PC-3 (cell line): ENCODE results near the gene EDN2. TPM values are rescaled to one million over a fixed set of nuclear protein-coding genes. Genes with fewer than 3 reads are reported as not detected.

Experiments used
- ATAC-seq: fragments of 200-7000 bp; cut with Tn5 transposase; 2 replicates; pipeline ENCODE4 v1.9.1; 2020; ENCODE audit warnings: mild to moderate bottlenecking, moderate library complexity
- BruUV-seq: library from RNA; stranded (reverse); fragments of 400-500 nt; replicated peaks from 2 replicates; lab custom pipeline; 2021; lab: Mats Ljungman, UMichigan
- CTCF ChIA-PET: fragments of 300-600 bp; sonication (Branson Sonifier 250); formaldehyde crosslinking; loops from one replicate; lab custom pipeline; 2022; ENCODE audit warnings: antibody characterized with exemption; lab: Charles Lee
- POLR2A ChIA-PET: fragments of 300-600 bp; sonication (Branson Sonifier 250); formaldehyde crosslinking; loops from one replicate; lab custom pipeline; 2022; ENCODE audit warnings: antibody characterized with exemption; ENCODE audit not compliant: unreplicated experiment; lab: Charles Lee
- DNase-seq: peaks from one replicate; pipeline ENCODE4 v3.0.0-alpha.2; 2015
- H2AFZ ChIP-seq: fragments of 300-600 bp; sonication (generic); 2 replicates; pipeline ENCODE4 v1.6.0; 2016; ENCODE audit warnings: antibody characterized with exemption, low read length
- H3F3A ChIP-seq: fragments of 300-600 bp; sonication (generic); one replicate; pipeline ENCODE4 v1.6.0; 2017; ENCODE audit warnings: antibody characterized with exemption, low read length, control low read depth, mild to moderate bottlenecking; ENCODE audit not compliant: unreplicated experiment
- H3K27ac ChIP-seq: fragments of 300-600 bp; sonication (generic); 2 replicates; pipeline ENCODE4 v1.5.1; 2016; ENCODE audit warnings: mild to moderate bottlenecking, low read length
- H3K27me3 ChIP-seq: fragments of 300-600 bp; sonication (generic); 2 replicates; pipeline ENCODE4 v1.6.1; 2016; ENCODE audit warnings: low read length, mixed read lengths
- H3K36me3 ChIP-seq: fragments of 300-600 bp; sonication (generic); 2 replicates; pipeline ENCODE4 v1.6.1; 2016; ENCODE audit warnings: low read depth, mixed run types, low read length, mixed read lengths
- H3K4me1 ChIP-seq: fragments of 300-600 bp; sonication (generic); 2 replicates; pipeline ENCODE4 v1.5.1; 2016; ENCODE audit warnings: low read length; ENCODE audit not compliant: insufficient read depth
- H3K4me2 ChIP-seq: fragments of 300-600 bp; sonication (generic); 2 replicates; pipeline ENCODE4 v1.6.0; 2016; ENCODE audit warnings: low read length
- H3K4me3 ChIP-seq: fragments of 300-600 bp; sonication (generic); 2 replicates; pipeline ENCODE4 v1.5.1; 2016; ENCODE audit warnings: mild to moderate bottlenecking, low read length, mixed read lengths
- H3K79me2 ChIP-seq: fragments of 300-600 bp; sonication (generic); 2 replicates; pipeline ENCODE4 v1.6.1; 2017; ENCODE audit warnings: low read length, mixed read lengths
- H3K9ac ChIP-seq: fragments of 300-600 bp; sonication (generic); 2 replicates; pipeline ENCODE4 v1.6.0; 2016; ENCODE audit warnings: mild to moderate bottlenecking, low read length
- H3K9me2 ChIP-seq: fragments of 300-600 bp; sonication (generic); replicated peaks from 2 replicates; pipeline ENCODE4 v1.6.1; 2016; ENCODE audit warnings: mixed run types, low read length, mixed read lengths
- H3K9me3 ChIP-seq: fragments of 300-600 bp; sonication (generic); 2 replicates; pipeline ENCODE4 v1.6.1; 2016; ENCODE audit warnings: low read length, mixed read lengths
- H4K20me1 ChIP-seq: fragments of 300-600 bp; sonication (generic); 2 replicates; pipeline ENCODE4 v1.6.1; 2016; ENCODE audit warnings: low read length, mixed read lengths
- CTCF ChIP-seq: fragments of 300-600 bp; sonication (generic); conservative IDR thresholded peaks from 2 replicates; pipeline ENCODE4 v1.5.1; 2017; ENCODE audit warnings: antibody characterized with exemption, low read depth, mild to moderate bottlenecking, low read length
- EZH2 ChIP-seq: fragments of 300-600 bp; sonication (generic); IDR thresholded peaks from one replicate; pipeline ENCODE4 v1.6.1; 2017; ENCODE audit warnings: antibody characterized with exemption, mild to moderate bottlenecking, low read length; ENCODE audit not compliant: unreplicated experiment
- EZH2phosphoT487 ChIP-seq: fragments of 300-600 bp; sonication (generic); IDR thresholded peaks from 2 replicates; pipeline ENCODE4 v1.6.1; 2018; ENCODE audit warnings: mild to moderate bottlenecking, antibody characterized with exemption, low read length, borderline replicate concordance
- intact Hi-C: fragments of 100-400 bp; cut with micrococcal nuclease; formaldehyde crosslinking; loops from 2 replicates; pipeline ENCODE4 v1.9.0; 2023
- total RNA-seq: library from RNA; depleted of rRNA; stranded (reverse); fragments of >200 nt; gene quantifications from 2 replicates; pipeline ENCODE4 v1.2.3, GENCODE V29; 2014

Gene EDN2
- total RNA-seq, 1 experiment from 2014 or later, result 0.36 TPM

DNA sequence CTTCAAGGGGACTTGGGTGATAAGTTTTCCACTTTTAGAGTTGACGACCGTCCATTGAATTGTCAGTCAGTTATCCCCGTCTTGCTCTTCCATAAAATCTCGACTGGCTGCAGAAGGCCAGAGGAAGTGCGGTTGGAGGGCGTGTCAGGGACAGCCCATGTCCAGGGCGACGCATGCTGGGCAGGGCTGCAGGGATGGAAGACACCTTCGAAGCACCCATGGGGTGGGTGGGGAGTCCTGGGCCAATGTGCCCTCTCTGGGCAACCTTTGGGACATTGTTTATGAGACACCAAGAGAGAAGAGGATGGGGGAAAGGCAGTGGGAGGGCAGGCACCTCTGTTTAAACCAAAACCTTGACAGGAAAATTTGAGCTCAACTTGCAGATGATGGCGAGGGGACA, 38.6 kb upstream of the EDN2 start:
- Histone ChIP-seq H3K36me3 (no peaks in the 10 kb centered on the region), H3F3A (no peaks in the 10 kb centered on the region), H4K20me1 (no peaks in the 10 kb centered on the region), H3K4me2 (no peak overlapping the region), H3K4me3 (no peak overlapping the region), H3K4me1 (no peaks in the 10 kb centered on the region), H2AFZ (no peak overlapping the region), H3K79me2 (no peaks in the 10 kb centered on the region), H3K9me3 (no peaks in the 10 kb centered on the region), H3K9ac (no peak overlapping the region), H3K9me2 (no peaks in the 10 kb centered on the region), H3K27me3 (no peaks in the 10 kb centered on the region), H3K27ac (no peak overlapping the region)
- BruUV-seq, result no TSS peak
- TF ChIP-seq EZH2phosphoT487, result no peak
- no peak for TF ChIP-seq EZH2
- TF ChIP-seq CTCF, result no peak
- POLR2A ChIA-PET, result no interaction called here
- CTCF ChIA-PET, result no interaction called here
- ATAC-seq (no peak), DNase-seq (no peak)
- intact Hi-C loops, result no loop called here

DNA sequence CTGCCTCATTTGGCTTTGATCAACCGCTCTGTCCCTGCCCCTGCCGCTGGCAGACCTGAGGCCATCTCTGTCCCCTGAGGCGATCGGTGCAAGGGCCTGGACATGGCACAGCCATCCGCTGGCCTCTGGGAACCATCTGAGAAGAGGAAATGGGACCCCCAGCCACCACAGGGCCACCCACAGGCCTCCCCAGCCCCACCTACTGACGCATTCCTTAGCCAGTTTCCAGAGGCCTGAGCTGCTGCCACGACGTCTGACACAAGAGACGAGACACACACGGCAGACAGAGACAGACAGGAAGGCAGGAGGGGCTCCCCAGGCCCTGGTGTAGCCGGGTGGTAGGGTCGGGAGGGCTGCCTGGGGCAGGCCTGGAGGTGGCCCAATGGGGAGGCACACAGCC, 37.3 kb upstream of the EDN2 start:
- H3K79me2 ChIP-seq, result no peaks in the 10 kb centered on the region
- H3K9me2 ChIP-seq, result no peaks in the 10 kb centered on the region
- H3K9me3 ChIP-seq, result no peaks in the 10 kb centered on the region
- no peaks in the 10 kb centered on the region for H4K20me1 ChIP-seq
- H3K4me1 ChIP-seq, result peaks cover 4% of the 10 kb centered on the region; the same call in 1 of the 2 replicates
- H3F3A ChIP-seq, result no peaks in the 10 kb centered on the region
- BruUV-seq, result no TSS peak
- no peak overlapping the region for H2AFZ ChIP-seq
- no peak overlapping the region for H3K9ac ChIP-seq
- no peak overlapping the region for H3K27ac ChIP-seq
- no peaks in the 10 kb centered on the region for H3K36me3 ChIP-seq
- CTCF ChIA-PET, result no interaction called here
- POLR2A ChIA-PET, result no interaction called here
- DNase-seq, result no peak
- no peaks in the 10 kb centered on the region for H3K27me3 ChIP-seq
- intact Hi-C loops, result no loop called here
- H3K4me3 ChIP-seq, result no peak overlapping the region
- TF ChIP-seq CTCF (no peak), EZH2phosphoT487 (no peak), EZH2 (no peak)
- H3K4me2 ChIP-seq, result no peak overlapping the region
- ATAC-seq, result no peak

GRCh38 chr1:41520951-41521752, 36.7 kb upstream of the EDN2 start:
- POLR2A ChIA-PET, result no interaction called here
- Histone ChIP-seq H3K9ac (no peak overlapping the region), H3K9me3 (no peaks in the 10 kb centered on the region), H3K79me2 (no peaks in the 10 kb centered on the region), H3K27ac (no peak overlapping the region), H3F3A (no peaks in the 10 kb centered on the region), H3K9me2 (no peaks in the 10 kb centered on the region), H2AFZ (no peak overlapping the region), H3K27me3 (no peaks in the 10 kb centered on the region), H3K4me3 (no peak overlapping the region), H4K20me1 (no peaks in the 10 kb centered on the region), H3K36me3 (no peaks in the 10 kb centered on the region), H3K4me1 (peaks cover 10% of the 10 kb centered on the region; the same call in 1 of the 2 replicates), H3K4me2 (no peak overlapping the region)
- DNase-seq, result no peak
- ATAC-seq, result no peak
- BruUV-seq, result no TSS peak
- TF ChIP-seq CTCF (no peak), EZH2 (no peak), EZH2phosphoT487 (no peak)
- CTCF ChIA-PET, result no interaction called here
- intact Hi-C loops, result no loop called here
